A673 (cell line): ENCODE results near the gene ODR4.

Experiments used
- CTCF ChIP-seq: fragments of 300-800, 200-600 bp; sonication (generic); conservative IDR thresholded peaks from 2 replicates; pipeline ENCODE4 v1.5.1; 2017; ENCODE audit warnings: low read depth, mild to moderate bottlenecking, antibody characterized with exemption, low read length, moderate library complexity, mixed read lengths
- EZH2 ChIP-seq: fragments of 200-600 bp; sonication (generic); IDR thresholded peaks from 2 replicates; pipeline ENCODE4 v1.6.1; 2017; ENCODE audit warnings: borderline replicate concordance, low read depth, mild to moderate bottlenecking, mixed read lengths, antibody characterized with exemption, low read length; ENCODE audit not compliant: poor library complexity, severe bottlenecking

GRCh38 chr1:186404454-186405051 is 28.9 kb downstream of the ODR4 start:
- TF ChIP-seq CTCF (peak; percentile 89), EZH2 (no peak)
